Measurements from ENCODE around the gene TMEM183A.

TMEM183A gene

GRCh38 chr1:203031467-203031866 lies 24.3 kb downstream of the TMEM183A start:
- no peak for DNase-seq

- DNase-seq, result no peak
Measured at GRCh38 chr1:203033287-203033686, 26.1 kb downstream of the TMEM183A start.

GRCh38 chr1:203033917-203034316 lies 26.7 kb downstream of the TMEM183A start:
- DNase-seq, result no peak

GRCh38 chr1:203034422-203035110 lies 27.4 kb downstream of the TMEM183A start:
- DNase-seq, result peak; percentile 37

GRCh38 chr1:203035111-203036000 lies 28.2 kb downstream of the TMEM183A start:
- peak; percentile 33 for DNase-seq

- DNase-seq, result no peak
Measured at GRCh38 chr1:203036135-203036534, 29.0 kb downstream of the TMEM183A start.

GRCh38 chr1:203036537-203036936 lies 29.4 kb downstream of the TMEM183A start:
- DNase-seq, result peak; percentile 31

- peak; percentile 14 for DNase-seq
Measured at GRCh38 chr1:203037509-203038190, 30.5 kb downstream of the TMEM183A start.

- DNase-seq, result peak; percentile 17
Measured at GRCh38 chr1:203038217-203038741, 31.1 kb downstream of the TMEM183A start.

- DNase-seq, result peak; percentile 86
Measured at GRCh38 chr1:203038891-203039608, 31.9 kb downstream of the TMEM183A start.

GRCh38 chr1:203039609-203040512 lies 32.7 kb downstream of the TMEM183A start:
- peak; percentile 53 for DNase-seq

- no peak for DNase-seq
Measured at GRCh38 chr1:203040513-203041275, 33.5 kb downstream of the TMEM183A start.

- no peak for DNase-seq
Measured at GRCh38 chr1:203041351-203041932, 34.3 kb downstream of the TMEM183A start.

GRCh38 chr1:203043830-203044545 lies 36.8 kb downstream of the TMEM183A start:
- no peak for DNase-seq

GRCh38 chr1:203044546-203045250 lies 37.5 kb downstream of the TMEM183A start:
- no peak for DNase-seq

GRCh38 chr1:203045336-203045735 lies 38.2 kb downstream of the TMEM183A start:
- no peak for DNase-seq

GRCh38 chr1:203045821-203046594 lies 38.8 kb downstream of the TMEM183A start:
- DNase-seq, result no peak
